DMS114 treated with DMSO at 0.1 percent for 48 hours (cell line): ENCODE measurements around the gene RBP2.
"Not testable (repeated sequence)": the region's sequence is repeated elsewhere in the genome, so short reads cannot be mapped to it uniquely, and the experiment has no call there.

Experiments used
- DNase-seq: peaks from one replicate; lab custom pipeline; 2025; ENCODE audit not compliant: unreplicated experiment; lab: John Stamatoyannopoulos, UW

Gene RBP2

GRCh38 chr3:139444446-139444845 is 31.9 kb downstream of the RBP2 start:
- no peak for DNase-seq

GRCh38 chr3:139443186-139443585 is 33.1 kb downstream of the RBP2 start:
- no peak for DNase-seq

DNA sequence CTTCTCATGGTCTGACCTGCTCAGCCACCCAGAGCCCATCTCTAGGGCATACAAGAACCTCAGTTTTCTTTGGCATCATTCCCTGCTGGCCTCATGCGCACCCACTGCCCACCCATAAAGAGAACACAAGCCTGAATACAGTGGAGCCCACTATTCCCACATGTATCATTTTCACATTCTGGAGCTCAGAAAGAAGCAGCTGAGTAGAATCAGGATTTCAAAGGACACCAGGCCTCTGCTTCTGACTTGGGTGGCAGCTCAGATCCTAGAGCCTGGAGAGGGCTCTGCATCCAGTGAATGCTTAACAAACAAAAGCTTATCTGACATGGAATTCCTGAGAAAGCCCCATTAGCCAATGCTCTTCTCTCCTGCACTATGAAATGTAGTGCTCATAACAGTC is 34.7 kb downstream of the RBP2 start:
- no peak for DNase-seq

DNA sequence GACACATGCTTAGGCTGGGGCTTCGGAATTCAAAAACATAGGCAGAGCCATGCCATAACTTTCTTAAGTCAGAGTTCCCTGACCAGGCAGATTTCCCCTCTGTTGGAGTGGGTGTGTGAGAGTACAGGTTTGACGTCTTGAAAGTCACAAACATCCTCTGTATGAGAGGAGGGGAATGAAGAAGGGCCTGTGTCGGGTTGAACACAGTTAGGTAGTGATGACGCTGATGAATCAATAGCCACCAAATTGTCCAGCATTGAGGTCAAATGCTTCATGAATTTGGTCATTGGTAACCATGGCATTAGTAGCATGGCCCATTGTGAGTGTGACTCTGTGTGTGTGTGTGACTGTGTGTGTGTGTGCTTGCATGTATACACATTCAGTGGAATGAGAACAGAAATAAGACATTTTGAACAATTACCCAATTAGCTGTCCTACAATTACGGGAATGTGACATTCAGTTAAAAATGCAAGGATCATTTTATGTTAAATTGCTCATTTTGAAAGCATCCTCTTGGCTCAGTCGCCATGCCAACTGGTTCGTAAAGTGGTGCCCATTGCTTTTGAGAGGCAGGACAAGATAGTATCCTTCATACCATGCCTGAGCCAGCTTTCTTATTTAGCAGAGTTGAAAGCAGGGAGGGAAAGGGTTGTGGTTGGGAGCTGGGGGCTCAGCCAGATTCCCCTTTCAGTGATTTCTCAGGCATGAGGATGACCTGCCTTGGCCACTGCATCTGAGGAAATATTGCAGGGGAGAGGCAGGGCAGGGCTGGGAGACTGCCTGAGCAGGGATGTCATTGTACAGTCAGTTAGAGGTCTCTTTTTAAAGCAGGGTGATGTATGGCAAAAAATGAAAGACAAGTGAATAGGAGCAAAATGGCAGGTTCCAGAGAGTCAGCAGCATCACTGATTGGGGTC is 35.4 kb downstream of the RBP2 start:
- no peak for DNase-seq

DNA sequence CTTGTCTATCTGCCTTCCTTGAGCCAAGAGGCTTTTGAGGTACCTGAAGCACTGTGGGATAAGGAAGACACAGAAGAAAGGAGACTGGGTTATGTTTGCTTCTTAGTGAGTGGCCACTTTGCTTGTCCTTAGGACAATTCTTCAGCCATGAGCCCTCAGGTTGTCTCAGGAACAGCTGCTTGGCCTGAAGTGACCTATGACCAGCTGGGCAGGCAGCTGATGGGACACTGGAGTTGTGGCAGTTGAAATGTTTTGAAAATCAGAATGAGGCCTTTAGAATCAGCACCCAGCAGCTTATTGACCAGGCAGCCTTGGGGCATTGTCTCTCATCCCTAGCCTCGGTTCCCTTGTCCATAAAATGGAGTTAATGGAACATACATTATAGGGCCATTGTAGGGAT is 37.0 kb downstream of the RBP2 start:
- no peak for DNase-seq

- no peak for DNase-seq
Observed at GRCh38 chr3:139434764-139435307, 41.5 kb downstream of the RBP2 start.

- no peak for DNase-seq
Observed at GRCh38 chr3:139434228-139434627, 42.1 kb downstream of the RBP2 start.

DNA sequence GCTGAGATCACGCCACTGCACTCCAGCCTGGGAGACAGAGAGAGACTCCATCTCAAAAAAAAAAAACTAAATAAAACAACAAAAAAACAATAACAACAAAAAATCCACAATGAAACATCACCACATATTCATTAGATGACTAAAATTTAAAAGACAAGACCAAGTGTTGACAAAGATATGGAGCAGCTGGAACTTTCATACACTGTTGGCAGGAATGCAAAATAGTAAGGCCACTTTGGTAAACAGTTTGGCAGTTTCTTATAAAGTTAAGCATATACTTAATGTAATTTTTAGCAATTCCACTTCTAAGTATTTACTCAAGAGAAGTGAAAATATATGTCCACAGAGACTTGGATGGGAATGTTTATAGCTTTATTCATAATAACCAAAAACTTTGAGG is 43.2 kb downstream of the RBP2 start:
- no peak for DNase-seq

DNA sequence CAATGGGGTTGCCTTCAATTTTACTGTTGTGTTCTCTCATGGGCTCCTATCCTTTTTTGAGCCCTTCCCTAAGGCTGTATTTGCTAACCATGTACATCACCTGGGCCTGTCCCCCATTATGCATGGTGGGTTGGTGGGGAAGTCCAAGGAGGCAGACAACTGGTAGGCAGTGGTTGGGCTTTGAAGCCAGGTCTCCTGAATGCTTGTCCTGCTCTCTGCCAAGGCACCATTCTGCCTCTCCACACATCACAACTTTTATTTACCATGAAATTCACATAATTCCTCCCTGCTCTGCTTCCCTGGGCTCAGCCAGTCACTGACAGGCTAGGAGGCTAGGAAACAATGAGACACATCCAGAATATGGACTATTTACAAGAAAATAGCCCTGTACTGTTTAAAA is 45.8 kb downstream of the RBP2 start:
- DNase-seq: no peak

DNA sequence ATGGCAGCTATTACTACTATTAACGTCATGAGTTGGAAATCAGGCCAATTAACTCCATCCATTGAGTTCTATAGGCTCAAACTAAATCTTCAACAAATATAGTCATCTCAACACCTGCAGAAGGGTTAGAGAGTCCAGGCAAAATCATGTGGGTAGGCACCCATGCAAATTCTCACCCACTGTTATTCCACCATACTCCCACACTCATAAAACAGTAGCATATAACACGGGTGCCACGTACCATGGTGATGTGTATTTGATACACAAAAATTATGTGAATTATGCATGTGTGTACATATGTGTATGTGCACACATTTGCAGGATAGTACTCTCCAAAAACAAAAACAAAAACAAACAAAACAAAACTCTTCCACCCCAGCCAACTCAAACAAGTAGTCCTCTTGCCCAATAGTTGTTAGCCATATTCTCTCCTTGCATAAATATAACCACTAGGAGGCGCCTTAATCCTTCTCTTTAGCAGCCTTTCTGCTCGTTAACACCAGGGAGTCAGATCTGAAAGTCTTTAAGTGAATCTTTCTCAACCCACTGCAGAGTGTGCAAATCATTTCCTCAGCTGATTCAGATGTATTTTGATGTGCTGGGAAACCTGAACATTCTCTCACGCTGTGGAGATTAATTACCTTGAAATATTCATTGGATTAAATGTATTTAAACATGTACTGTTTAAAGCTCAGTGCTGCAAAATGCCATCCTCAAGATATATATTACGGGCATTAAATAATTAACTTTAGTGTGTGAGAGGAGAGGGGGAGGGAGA is 48.8 kb downstream of the RBP2 start:
- DNase-seq: peak; percentile 74

DNA sequence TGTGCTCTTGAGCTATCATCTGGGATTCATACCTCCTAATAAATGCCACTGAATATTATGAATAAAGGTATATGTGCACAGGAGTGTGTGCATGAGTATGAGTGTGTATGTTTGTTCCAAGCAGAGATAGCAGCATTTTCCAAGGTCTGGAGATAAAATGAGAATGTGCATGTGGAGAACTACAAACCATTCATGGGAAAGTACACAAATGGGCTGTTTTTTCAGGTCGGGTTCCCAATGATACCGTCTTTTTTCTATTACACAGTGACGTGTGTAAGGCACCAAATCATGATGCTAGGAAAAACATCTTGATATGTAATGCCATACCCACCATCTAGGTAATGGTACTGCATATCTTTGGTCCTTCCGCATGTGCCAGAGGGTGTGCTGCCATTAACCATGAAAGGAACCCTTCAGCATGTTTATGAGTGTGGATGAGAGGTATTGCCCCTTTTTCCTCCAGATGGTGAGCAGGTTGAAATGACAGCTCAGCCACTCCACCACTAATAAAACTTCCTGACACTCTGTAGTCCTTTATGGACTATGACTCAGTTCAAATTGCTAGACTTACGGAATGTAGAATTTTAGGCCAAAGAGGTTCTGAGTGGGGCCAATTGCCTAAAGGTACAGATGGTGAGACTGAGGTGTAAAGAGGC is 50.4 kb downstream of the RBP2 start:
- no peak for DNase-seq

GRCh38 chr3:139423232-139423631 is 53.1 kb downstream of the RBP2 start:
- no peak for DNase-seq

GRCh38 chr3:139421460-139421859 is 54.9 kb downstream of the RBP2 start:
- DNase-seq: no peak

DNA sequence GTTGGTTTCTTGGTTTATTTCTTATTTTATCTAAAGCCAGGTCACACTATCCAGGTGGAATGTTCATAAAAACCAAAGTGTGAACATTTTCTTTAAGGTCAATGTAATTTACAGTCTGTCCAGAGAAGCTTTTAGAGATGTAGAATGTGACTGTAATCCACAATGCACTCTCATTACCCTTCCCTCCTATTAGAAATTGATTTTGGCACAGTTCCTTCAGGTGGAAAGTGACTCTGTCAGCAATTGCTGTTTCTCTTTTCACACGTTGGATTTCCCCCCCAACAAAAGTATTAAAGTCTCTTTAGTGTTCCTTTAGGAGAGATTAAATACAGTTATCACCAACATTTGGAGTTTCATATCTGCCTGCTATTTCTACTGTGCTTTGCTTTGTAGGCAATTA is 55.3 kb downstream of the RBP2 start:
- no peak for DNase-seq

DNA sequence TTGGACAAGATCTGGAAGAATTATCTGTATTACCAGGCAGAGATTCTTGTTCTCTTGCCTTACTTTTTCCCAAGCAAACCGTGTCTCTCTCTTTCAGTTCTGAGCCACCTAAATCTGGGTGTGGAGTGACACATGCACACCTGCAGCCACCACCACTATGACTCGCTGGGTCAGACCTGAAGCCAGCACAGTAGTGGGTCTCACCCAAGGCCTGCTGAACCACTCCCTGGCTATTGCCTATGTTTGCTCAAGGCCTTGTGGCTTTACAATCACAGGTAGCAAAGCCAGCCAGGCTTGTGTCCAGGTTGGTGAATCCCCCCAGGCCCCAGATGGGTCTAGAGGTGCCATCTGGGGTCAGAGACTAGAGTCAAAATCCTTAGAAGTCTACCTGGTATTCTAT is 58.2 kb downstream of the RBP2 start:
- no peak for DNase-seq

DNA sequence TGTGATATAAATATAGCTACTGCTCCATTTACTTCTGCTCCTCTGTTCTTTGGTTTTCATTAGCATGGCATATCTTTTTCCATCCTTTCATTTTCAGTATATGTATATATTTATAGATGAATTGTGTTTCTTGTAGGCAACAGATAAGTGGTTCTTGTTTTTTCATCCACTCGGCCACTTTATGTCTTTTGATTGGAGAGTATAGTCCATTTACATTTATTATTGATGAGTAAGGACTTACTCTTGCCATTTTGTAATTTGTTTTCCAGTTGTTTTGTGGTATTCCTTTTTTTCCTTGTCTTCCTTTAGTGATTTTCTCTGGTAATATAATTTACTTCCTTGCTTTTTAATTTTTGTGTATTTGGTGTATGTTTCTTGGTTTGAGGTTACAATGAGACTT is 60.0 kb downstream of the RBP2 start:
- DNase-seq: no peak

- no peak for DNase-seq
Observed at GRCh38 chr3:139414608-139415224, 61.6 kb downstream of the RBP2 start.

DNA sequence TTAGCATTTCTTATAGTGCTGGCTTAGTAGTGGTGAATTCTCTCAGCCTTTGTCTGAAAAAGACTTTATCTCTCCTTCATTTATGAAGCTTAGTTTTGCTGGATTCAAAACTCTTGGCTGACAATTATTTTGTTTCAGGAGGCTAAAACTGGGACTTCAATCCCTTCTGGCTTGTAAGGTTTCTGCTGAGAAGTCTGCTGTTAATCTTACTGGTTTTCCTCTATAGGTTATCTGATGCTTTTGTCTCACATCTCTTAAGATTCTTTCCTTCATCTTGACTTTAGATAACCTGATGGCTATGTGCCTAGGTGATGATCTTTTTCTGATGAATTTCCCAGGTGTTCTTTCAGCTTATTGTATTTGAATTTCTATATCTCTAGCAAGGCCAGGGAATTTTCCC is 63.4 kb downstream of the RBP2 start:
- DNase-seq: not testable (repeated sequence)
